ENCODE measurements around the gene GLMP.
"Not testable (repeated sequence)": the region's sequence is repeated elsewhere in the genome, so short reads cannot be mapped to it uniquely, and the experiment has no call there.

Gene GLMP, protein sequence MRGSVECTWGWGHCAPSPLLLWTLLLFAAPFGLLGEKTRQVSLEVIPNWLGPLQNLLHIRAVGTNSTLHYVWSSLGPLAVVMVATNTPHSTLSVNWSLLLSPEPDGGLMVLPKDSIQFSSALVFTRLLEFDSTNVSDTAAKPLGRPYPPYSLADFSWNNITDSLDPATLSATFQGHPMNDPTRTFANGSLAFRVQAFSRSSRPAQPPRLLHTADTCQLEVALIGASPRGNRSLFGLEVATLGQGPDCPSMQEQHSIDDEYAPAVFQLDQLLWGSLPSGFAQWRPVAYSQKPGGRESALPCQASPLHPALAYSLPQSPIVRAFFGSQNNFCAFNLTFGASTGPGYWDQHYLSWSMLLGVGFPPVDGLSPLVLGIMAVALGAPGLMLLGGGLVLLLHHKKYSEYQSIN

GRCh38 chr1:156295391-156295947 lies at the start of gene GLMP:
GLMP (minus strand) TSS chr1:156295679; CDS start chr1:156295645, 34 bp downstream.
- no peaks in the 10 kb centered on the region for H3K27me3 ChIP-seq (ENCODE audit: insufficient read depth, low read length)
- peaks cover 4% of the 10 kb centered on the region; the same call in 1 of the 2 replicates for H3K4me1 ChIP-seq (ENCODE audit: insufficient read depth, low read length)
- no peaks in the 10 kb centered on the region for H3K9me3 ChIP-seq (ENCODE audit: insufficient read depth, low read depth, low read length)
- peak within 1 kb of the TSS; percentile 81 for H3K9ac ChIP-seq (ENCODE audit: low read depth, low read length)
- peaks cover 4% of the 10 kb centered on the region; the same call in 1 of the 2 replicates for H3K36me3 ChIP-seq (ENCODE audit: insufficient read depth, low read depth, low read length)
- H3K27ac ChIP-seq (ENCODE audit: low read length), result no peak within 1 kb of the TSS
- H3K4me3 ChIP-seq (ENCODE audit: low read length), result peak within 1 kb of the TSS; percentile 82

- Histone ChIP-seq H3K4me3 (ENCODE audit: low read length) (no peak overlapping the region), H3K4me1 (ENCODE audit: insufficient read depth, low read length) (0 out of 2 replicates have a peak, but pooled peaks cover 3% of the 10 kb centered on the region), H3K27me3 (ENCODE audit: insufficient read depth, low read length) (no peaks in the 10 kb centered on the region), H3K9ac (ENCODE audit: low read depth, low read length) (no peak overlapping the region), H3K36me3 (ENCODE audit: insufficient read depth, low read depth, low read length) (no peaks in the 10 kb centered on the region), H3K27ac (ENCODE audit: low read length) (no peak overlapping the region), H3K9me3 (ENCODE audit: insufficient read depth, low read depth, low read length) (no peaks in the 10 kb centered on the region)
Observed at GRCh38 chr1:156344409-156344808, 48.9 kb upstream of the GLMP start.

DNA sequence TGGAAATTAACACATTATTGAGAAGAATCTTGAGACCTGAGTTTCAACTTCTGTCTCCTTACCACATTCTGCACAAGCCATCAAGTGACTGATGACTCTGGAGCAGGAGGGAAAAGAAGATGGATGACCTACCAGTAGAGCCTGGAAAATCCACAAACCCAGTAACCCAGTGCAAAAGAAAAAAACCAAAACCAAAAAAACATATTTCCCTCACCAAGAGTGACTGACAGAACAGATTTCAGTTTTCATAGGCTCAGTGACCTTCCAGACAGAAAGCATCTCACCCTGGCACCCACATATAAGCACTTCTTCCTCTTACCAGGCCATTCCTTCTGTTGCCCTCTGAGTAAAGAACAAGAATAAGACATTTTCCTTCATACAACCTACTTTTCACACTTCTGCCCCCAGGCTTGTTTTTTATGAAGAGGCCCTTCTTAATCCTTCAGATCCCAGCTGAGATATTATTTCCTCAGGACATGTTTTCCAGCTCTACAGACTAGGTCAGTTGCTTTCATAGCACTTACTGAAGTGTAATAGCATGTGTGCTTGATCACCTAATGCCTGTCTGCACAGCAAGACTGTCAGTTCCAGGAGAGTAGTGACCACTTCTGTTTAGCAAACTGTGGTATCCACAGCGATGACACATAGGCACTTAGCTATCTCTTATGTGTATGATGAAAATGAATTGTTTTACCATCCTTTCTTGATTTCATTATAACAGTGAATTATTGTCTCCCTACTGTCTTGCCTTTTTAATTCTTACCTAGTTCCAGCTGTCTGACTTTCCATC lies 46.9 kb upstream of the GLMP start:
- no peaks in the 10 kb centered on the region for H3K36me3 ChIP-seq (ENCODE audit: insufficient read depth, low read depth, low read length)
- no peaks in the 10 kb centered on the region for H3K9me3 ChIP-seq (ENCODE audit: insufficient read depth, low read depth, low read length)
- no peak overlapping the region for H3K27ac ChIP-seq (ENCODE audit: low read length)
- H3K27me3 ChIP-seq (ENCODE audit: insufficient read depth, low read length), result no peaks in the 10 kb centered on the region
- no peak overlapping the region for H3K9ac ChIP-seq (ENCODE audit: low read depth, low read length)
- 0 out of 2 replicates have a peak, but pooled peaks cover 3% of the 10 kb centered on the region for H3K4me1 ChIP-seq (ENCODE audit: insufficient read depth, low read length)
- no peak overlapping the region for H3K4me3 ChIP-seq (ENCODE audit: low read length)

DNA sequence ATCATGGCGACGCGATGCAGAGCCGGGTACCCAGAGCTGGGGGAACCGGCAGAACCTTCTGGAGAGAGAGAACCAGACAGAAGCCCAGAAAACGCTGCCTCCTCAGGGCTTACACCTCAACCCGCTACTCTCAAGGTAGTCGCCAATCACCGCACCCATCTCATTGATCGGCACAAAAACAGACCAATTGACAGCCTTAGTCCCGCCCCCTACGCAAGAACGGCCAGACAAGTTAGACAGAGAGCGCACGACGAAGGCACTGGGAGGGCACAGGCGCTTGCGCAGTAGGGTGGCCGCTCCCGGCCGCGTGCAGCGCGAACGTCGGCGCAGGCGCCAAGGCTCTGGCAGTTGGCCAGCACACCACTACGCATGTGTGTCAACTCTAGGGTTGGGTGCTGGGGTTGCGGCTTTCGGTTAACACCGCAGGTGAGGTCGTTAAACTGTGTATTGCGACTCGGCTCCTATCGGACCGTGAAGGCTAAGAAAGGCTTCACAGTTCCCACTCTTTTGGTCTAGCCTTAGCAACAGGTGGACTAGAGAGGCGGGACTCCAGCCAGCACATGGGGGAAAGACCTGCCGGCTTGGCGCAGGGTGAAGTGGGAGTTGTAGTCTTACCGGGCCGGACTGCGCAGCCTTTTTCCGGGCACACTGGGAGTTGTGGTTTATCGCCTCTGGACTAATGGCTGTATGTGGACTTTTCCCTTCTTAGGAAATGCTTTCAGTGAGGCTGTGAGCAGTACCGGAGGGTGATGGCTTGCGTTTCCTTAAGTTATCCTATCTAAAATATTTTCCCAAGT lies 42.9 kb upstream of the GLMP start, which contains the start of the genes CCT3 and TSACC:
Gene CCT3, minus strand, starts transcription at position 113 of the 797 bp plus-strand sequence. Its CDS starts 108 bp downstream, at position 5.
Gene TSACC, plus strand, starts transcription at position 347 of the 797 bp plus-strand sequence. CDS start 1,232 bp downstream, outside the sequence.
- Histone ChIP-seq H3K9me3 (ENCODE audit: insufficient read depth, low read depth, low read length) (no peaks in the 10 kb centered on the region), H3K27me3 (ENCODE audit: insufficient read depth, low read length) (no peaks in the 10 kb centered on the region), H3K9ac (ENCODE audit: low read depth, low read length) (peak within 1 kb of the TSS; percentile 97), H3K4me3 (ENCODE audit: low read length) (peak within 1 kb of the TSS; percentile 99), H3K36me3 (ENCODE audit: insufficient read depth, low read depth, low read length) (peaks cover 28% of the 10 kb centered on the region), H3K4me1 (ENCODE audit: insufficient read depth, low read length) (no peaks in the 10 kb centered on the region), H3K27ac (ENCODE audit: low read length) (peak within 1 kb of the TSS; percentile 63)

DNA sequence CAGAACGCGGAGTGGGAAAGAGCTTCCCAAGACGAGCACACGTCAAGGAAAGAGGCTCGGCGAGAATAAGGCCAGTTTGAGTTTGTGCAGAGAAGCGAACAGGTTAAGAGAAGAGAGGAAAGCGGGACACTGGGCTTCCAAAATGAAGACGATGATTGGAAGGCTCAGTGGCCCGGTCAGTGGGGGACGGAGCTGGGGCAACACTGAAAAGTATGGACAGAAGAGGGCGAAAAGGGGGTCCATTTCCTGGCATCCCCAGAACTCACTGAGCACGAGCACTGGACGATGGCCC lies 42.4 kb upstream of the GLMP start:
- Histone ChIP-seq H3K27ac (ENCODE audit: low read length) (peak overlapping the region; percentile 63), H3K4me1 (ENCODE audit: insufficient read depth, low read length) (no peaks in the 10 kb centered on the region), H3K36me3 (ENCODE audit: insufficient read depth, low read depth, low read length) (peaks cover 34% of the 10 kb centered on the region)

GRCh38 chr1:156337052-156337887 lies 41.8 kb upstream of the GLMP start:
- H3K27ac ChIP-seq (ENCODE audit: low read length), result peak overlapping the region; percentile 63
- peaks cover 39% of the 10 kb centered on the region for H3K36me3 ChIP-seq (ENCODE audit: insufficient read depth, low read depth, low read length)
- no peaks in the 10 kb centered on the region for H3K4me1 ChIP-seq (ENCODE audit: insufficient read depth, low read length)
- H3K4me3 ChIP-seq (ENCODE audit: low read length), result peak overlapping the region; percentile 99
- H3K9me3 ChIP-seq (ENCODE audit: insufficient read depth, low read depth, low read length), result no peaks in the 10 kb centered on the region
- H3K9ac ChIP-seq (ENCODE audit: low read depth, low read length), result peak overlapping the region; percentile 97
- H3K27me3 ChIP-seq (ENCODE audit: insufficient read depth, low read length), result no peaks in the 10 kb centered on the region

More for the DNA sequence above, 42.4 kb upstream of the GLMP start:
- Histone ChIP-seq H3K9ac (ENCODE audit: low read depth, low read length) (peak overlapping the region; percentile 97), H3K27me3 (ENCODE audit: insufficient read depth, low read length) (no peaks in the 10 kb centered on the region), H3K4me3 (ENCODE audit: low read length) (peak overlapping the region; percentile 99), H3K9me3 (ENCODE audit: insufficient read depth, low read depth, low read length) (no peaks in the 10 kb centered on the region)

GRCh38 chr1:156336242-156336641 lies 40.8 kb upstream of the GLMP start:
- H3K4me3 ChIP-seq (ENCODE audit: low read length), result peak overlapping the region; percentile 99
- H3K36me3 ChIP-seq (ENCODE audit: insufficient read depth, low read depth, low read length), result peaks cover 49% of the 10 kb centered on the region
- no peaks in the 10 kb centered on the region for H3K9me3 ChIP-seq (ENCODE audit: insufficient read depth, low read depth, low read length)
- no peak overlapping the region for H3K27ac ChIP-seq (ENCODE audit: low read length)
- no peaks in the 10 kb centered on the region for H3K4me1 ChIP-seq (ENCODE audit: insufficient read depth, low read length)
- H3K27me3 ChIP-seq (ENCODE audit: insufficient read depth, low read length), result no peaks in the 10 kb centered on the region
- peak overlapping the region; percentile 97; the same call in 1 of the 2 replicates for H3K9ac ChIP-seq (ENCODE audit: low read depth, low read length)

DNA sequence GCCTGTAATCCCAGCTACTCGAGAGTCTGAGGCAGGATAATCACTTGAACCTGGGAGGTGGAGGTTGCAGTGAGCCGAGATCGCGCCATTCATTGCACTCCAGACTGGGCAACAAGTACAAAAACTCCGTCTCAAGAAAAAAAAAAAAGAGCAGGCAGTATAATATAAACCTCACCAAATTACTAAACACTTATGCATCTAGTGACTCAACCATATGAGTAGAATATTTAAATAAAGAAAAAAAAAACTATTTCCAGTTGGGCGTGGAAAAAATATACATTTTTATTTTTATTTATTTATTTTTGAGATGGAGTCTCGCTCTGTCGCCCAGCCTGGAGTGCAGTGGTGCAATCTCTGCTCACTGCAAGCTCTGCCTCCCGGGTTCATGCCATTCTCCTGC lies 27.7 kb upstream of the GLMP start:
- H3K27ac ChIP-seq (ENCODE audit: low read length); H3K9me3 ChIP-seq (ENCODE audit: insufficient read depth, low read depth, low read length); H3K4me1 ChIP-seq (ENCODE audit: insufficient read depth, low read length); H3K9ac ChIP-seq (ENCODE audit: low read depth, low read length); H3K4me3 ChIP-seq (ENCODE audit: low read length); H3K27me3 ChIP-seq (ENCODE audit: insufficient read depth, low read length): not testable (repeated sequence)
- H3K36me3 ChIP-seq (ENCODE audit: insufficient read depth, low read depth, low read length), result peaks cover 87% of the 10 kb centered on the region

- no peaks in the 10 kb centered on the region for H3K9me3 ChIP-seq (ENCODE audit: insufficient read depth, low read depth, low read length)
- H3K4me3 ChIP-seq (ENCODE audit: low read length), result no peak overlapping the region
- no peak overlapping the region for H3K9ac ChIP-seq (ENCODE audit: low read depth, low read length)
- H3K36me3 ChIP-seq (ENCODE audit: insufficient read depth, low read depth, low read length), result peaks cover 98% of the 10 kb centered on the region
- H3K27ac ChIP-seq (ENCODE audit: low read length), result no peak overlapping the region
- H3K27me3 ChIP-seq (ENCODE audit: insufficient read depth, low read length), result no peaks in the 10 kb centered on the region
- no peaks in the 10 kb centered on the region for H3K4me1 ChIP-seq (ENCODE audit: insufficient read depth, low read length)
Observed at GRCh38 chr1:156320560-156320959, 25.1 kb upstream of the GLMP start.

DNA sequence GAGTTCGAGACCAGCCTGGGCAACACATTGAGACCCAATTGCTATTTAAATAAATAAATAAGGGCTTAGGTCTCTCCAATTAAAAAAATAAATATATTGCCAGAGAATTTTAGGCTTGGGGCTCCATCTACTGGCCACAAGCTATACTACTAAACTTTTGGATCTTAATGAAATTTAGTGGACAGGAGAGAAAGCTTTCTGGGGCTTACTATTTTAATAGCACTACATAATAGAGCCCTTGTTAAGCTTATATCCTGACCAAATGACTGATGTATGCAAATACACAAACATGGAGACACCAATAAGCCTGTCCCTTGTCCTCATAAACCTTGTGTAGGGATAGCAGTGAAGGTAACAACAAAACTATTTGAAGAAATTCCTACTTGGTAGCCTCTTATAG lies 24.2 kb upstream of the GLMP start:
- Histone ChIP-seq H3K27me3 (ENCODE audit: insufficient read depth, low read length) (no peaks in the 10 kb centered on the region), H3K27ac (ENCODE audit: low read length) (no peak overlapping the region), H3K4me1 (ENCODE audit: insufficient read depth, low read length) (no peaks in the 10 kb centered on the region), H3K9me3 (ENCODE audit: insufficient read depth, low read depth, low read length) (no peaks in the 10 kb centered on the region), H3K4me3 (ENCODE audit: low read length) (no peak overlapping the region), H3K36me3 (ENCODE audit: insufficient read depth, low read depth, low read length) (peaks cover 98% of the 10 kb centered on the region), H3K9ac (ENCODE audit: low read depth, low read length) (no peak overlapping the region)
